Stimulated activated CD4-positive, alpha-beta T cell treated with anti-CD3 and anti-CD28 coated beads, Interleukin-4, amount 100 ng/mL, for 48 hours (primary cell): ENCODE results near the gene FXYD6.

Experiments
- DNase-seq, 2 donors: peaks; one replicate each; pipeline ENCODE4 v3.0.0-alpha.2; 2020; ENCODE audit warnings: low read depth in 2 of 2

The FXYD6 gene

GRCh38 chr11:117910941-117911655 is 34.6 kb upstream of the FXYD6 start:
- no peak for DNase-seq

GRCh38 chr11:117910525-117910924 is 34.1 kb upstream of the FXYD6 start:
- DNase-seq, result no peak

GRCh38 chr11:117909611-117910382 is 33.3 kb upstream of the FXYD6 start:
- DNase-seq, result no peak

- DNase-seq, result no peak
Observed at GRCh38 chr11:117908959-117909610, 32.6 kb upstream of the FXYD6 start.

GRCh38 chr11:117908109-117908895 is 31.8 kb upstream of the FXYD6 start:
- DNase-seq, result no peak

- DNase-seq, result peak; percentile 56 to 77
Observed at GRCh38 chr11:117907276-117908108, 31.0 kb upstream of the FXYD6 start.

GRCh38 chr11:117906710-117907109 is 30.3 kb upstream of the FXYD6 start:
- no peak for DNase-seq

GRCh38 chr11:117906126-117906525 is 29.7 kb upstream of the FXYD6 start:
- DNase-seq, result no peak

- DNase-seq, result no peak
Observed at GRCh38 chr11:117905524-117905923, 29.1 kb upstream of the FXYD6 start.

GRCh38 chr11:117903505-117904382 is 27.3 kb upstream of the FXYD6 start:
- no peak for DNase-seq

- DNase-seq, result no peak
Observed at GRCh38 chr11:117902001-117902845, 25.8 kb upstream of the FXYD6 start.

- no peak for DNase-seq
Observed at GRCh38 chr11:117901601-117902000, 25.1 kb upstream of the FXYD6 start.

- no peak for DNase-seq
Observed at GRCh38 chr11:117900720-117901440, 24.4 kb upstream of the FXYD6 start.

- DNase-seq, result no peak
Observed at GRCh38 chr11:117900121-117900648, 23.7 kb upstream of the FXYD6 start.

GRCh38 chr11:117898059-117898458 is 21.6 kb upstream of the FXYD6 start:
- DNase-seq, result no peak

GRCh38 chr11:117892651-117893050 is 16.2 kb upstream of the FXYD6 start:
- no peak for DNase-seq

- DNase-seq, result no peak
Observed at GRCh38 chr11:117891362-117891761, 14.9 kb upstream of the FXYD6 start.

- no peak for DNase-seq
Observed at GRCh38 chr11:117888139-117888566, 11.7 kb upstream of the FXYD6 start.
